Astrocyte (in vitro differentiated cells and primary cell): ENCODE measurements around the gene TEAD1. TPM values are rescaled to one million over a fixed set of nuclear protein-coding genes. Genes with fewer than 3 reads are reported as not detected.

Source experiments
- DNase-seq: peaks from one replicate; pipeline ENCODE4 v3.0.0-alpha.2; 2010; ENCODE audit warnings: low read depth
- FAIRE-seq: peaks from 2 replicates; lab custom pipeline; 2011; peaks lifted over from hg19 to GRCh38; lab: Jason Lieb, UNC
- H2AFZ ChIP-seq: 2 replicates; pipeline ENCODE4 v1.6.0; 2012; ENCODE audit warnings: low read depth, low read length, inconsistent platforms
- H3K27ac ChIP-seq: 2 replicates; pipeline ENCODE4 v1.5.1; 2011; ENCODE audit warnings: low read depth, low read length, inconsistent platforms
- H3K27me3 ChIP-seq: 2 replicates; pipeline ENCODE4 v1.6.0; 2011; ENCODE audit warnings: low read length, inconsistent platforms; ENCODE audit not compliant: insufficient read depth
- H3K36me3 ChIP-seq: 2 replicates; pipeline ENCODE4 v1.5.1; 2011; ENCODE audit warnings: low read length, inconsistent platforms; ENCODE audit not compliant: insufficient read depth
- H3K4me1 ChIP-seq: 2 replicates; pipeline ENCODE4 v1.5.1; 2011; ENCODE audit warnings: low read length, inconsistent platforms; ENCODE audit not compliant: insufficient read depth
- H3K4me2 ChIP-seq: 2 replicates; pipeline ENCODE4 v1.6.0; 2012; ENCODE audit warnings: low read length, inconsistent platforms
- H3K4me3 ChIP-seq: 2 replicates; pipeline ENCODE4 v1.5.1; 2011; ENCODE audit warnings: low read depth, mild to moderate bottlenecking, low read length, inconsistent platforms; ENCODE audit not compliant: insufficient read depth
- H3K79me2 ChIP-seq: 2 replicates; pipeline ENCODE4 v1.6.0; 2012; ENCODE audit warnings: mild to moderate bottlenecking, low read length, inconsistent platforms; ENCODE audit not compliant: insufficient read depth
- H3K9ac ChIP-seq: 2 replicates; pipeline ENCODE4 v1.6.0; 2012; ENCODE audit warnings: mild to moderate bottlenecking, low read length, inconsistent platforms
- H3K9me3 ChIP-seq: 2 replicates; pipeline ENCODE4 v1.5.1; 2012; ENCODE audit warnings: low read depth, mild to moderate bottlenecking, low read length, inconsistent platforms; ENCODE audit not compliant: insufficient read depth
- H4K20me1 ChIP-seq: 2 replicates; pipeline ENCODE4 v1.6.0; 2012; ENCODE audit warnings: low read length, inconsistent platforms; ENCODE audit not compliant: insufficient read depth
- H3K27ac Mint-ChIP-seq: one replicate; pipeline ENCODE4 v1.8.0; 2021; ENCODE audit warnings: mild to moderate bottlenecking, mixed read lengths; ENCODE audit not compliant: unreplicated experiment
- H3K27me3 Mint-ChIP-seq: one replicate; pipeline ENCODE4 v1.8.0; 2021; ENCODE audit warnings: low read depth, mixed read lengths; ENCODE audit not compliant: unreplicated experiment
- H3K36me3 Mint-ChIP-seq: one replicate; pipeline ENCODE4 v1.8.0; 2021; ENCODE audit warnings: low read depth, mixed read lengths; ENCODE audit not compliant: unreplicated experiment
- H3K4me1 Mint-ChIP-seq: one replicate; pipeline ENCODE4 v1.8.0; 2021; ENCODE audit warnings: low read depth, mixed read lengths; ENCODE audit not compliant: unreplicated experiment
- H3K4me3 Mint-ChIP-seq: one replicate; pipeline ENCODE4 v1.8.0; 2021; ENCODE audit warnings: mild to moderate bottlenecking, moderate library complexity, mixed read lengths; ENCODE audit not compliant: unreplicated experiment
- H3K9me3 Mint-ChIP-seq: one replicate; pipeline ENCODE4 v1.8.0; 2021; ENCODE audit warnings: mild to moderate bottlenecking, mixed read lengths; ENCODE audit not compliant: unreplicated experiment
- CTCF ChIP-seq: IDR thresholded peaks from 2 replicates; pipeline ENCODE4 v1.5.1; 2011; ENCODE audit warnings: low read depth, mild to moderate bottlenecking, inconsistent platforms, low read length, moderate library complexity; ENCODE audit not compliant: insufficient read depth
- EZH2 ChIP-seq: IDR thresholded peaks from 2 replicates; pipeline ENCODE4 v1.6.1; 2012; ENCODE audit warnings: mild to moderate bottlenecking, low read length, inconsistent platforms; ENCODE audit not compliant: insufficient read depth
- total RNA-seq: library from RNA; stranded (reverse); gene quantifications from 2 replicates; pipeline ENCODE4 v1.2.1, GENCODE V29; 2021

TEAD1 gene
- total RNA-seq, 1 donor from 2014 or later: 149 TPM

- FAIRE-seq: no peak
- peaks cover 5% of the 10 kb centered on the region for H4K20me1 ChIP-seq
- H2AFZ ChIP-seq: no peak overlapping the region
- no peak overlapping the region for H3K27ac Mint-ChIP-seq
- no peaks in the 10 kb centered on the region for H3K4me1 Mint-ChIP-seq
- H3K27me3 ChIP-seq: no peaks in the 10 kb centered on the region
- H3K4me1 ChIP-seq: no peaks in the 10 kb centered on the region
- H3K36me3 ChIP-seq: no peaks in the 10 kb centered on the region
- H3K9me3 Mint-ChIP-seq: peaks cover 9% of the 10 kb centered on the region
- H3K4me2 ChIP-seq: no peak overlapping the region
- H3K27me3 Mint-ChIP-seq: no peaks in the 10 kb centered on the region
- no peak for DNase-seq
- H3K36me3 Mint-ChIP-seq: no peaks in the 10 kb centered on the region
- no peaks in the 10 kb centered on the region for H3K9me3 ChIP-seq
- peaks cover 14% of the 10 kb centered on the region for H3K79me2 ChIP-seq
- no peak for TF ChIP-seq EZH2
- TF ChIP-seq CTCF: no peak
- H3K4me3 ChIP-seq: no peak overlapping the region
- H3K27ac ChIP-seq: no peak overlapping the region
- H3K4me3 Mint-ChIP-seq: no peak overlapping the region
- no peak overlapping the region for H3K9ac ChIP-seq
Observed at GRCh38 chr11:12671370-12671769, 2.9 kb upstream of the TEAD1 start.

GRCh38 chr11:12673601-12673923 lies 659 bp upstream of the TEAD1 start:
- FAIRE-seq: no peak
- no peaks in the 10 kb centered on the region for H3K36me3 Mint-ChIP-seq
- H3K27ac Mint-ChIP-seq: peak overlapping the region; percentile 84
- Histone ChIP-seq H3K4me2 (peak overlapping the region; percentile 84), H3K27me3 (no peaks in the 10 kb centered on the region), H3K9ac (peak overlapping the region; percentile 91), H2AFZ (peak overlapping the region; percentile 80), H3K36me3 (no peaks in the 10 kb centered on the region), H3K4me3 (peak overlapping the region; percentile 83), H3K4me1 (peaks cover 9% of the 10 kb centered on the region), H4K20me1 (peaks cover 18% of the 10 kb centered on the region), H3K79me2 (peaks cover 36% of the 10 kb centered on the region), H3K27ac (peak overlapping the region; percentile 85), H3K9me3 (no peaks in the 10 kb centered on the region)
- peaks cover 10% of the 10 kb centered on the region for H3K4me1 Mint-ChIP-seq
- H3K27me3 Mint-ChIP-seq: no peaks in the 10 kb centered on the region
- peak; percentile 36 for DNase-seq
- H3K4me3 Mint-ChIP-seq: peak overlapping the region; percentile 81
- H3K9me3 Mint-ChIP-seq: peaks cover 3% of the 10 kb centered on the region
- TF ChIP-seq CTCF (no peak), EZH2 (no peak)

GRCh38 chr11:12674571-12674935 lies 332 bp downstream of the TEAD1 start:
- H2AFZ ChIP-seq: no peak overlapping the region
- TF ChIP-seq CTCF (no peak), EZH2 (no peak)
- H3K4me1 Mint-ChIP-seq: peaks cover 20% of the 10 kb centered on the region
- peaks cover 27% of the 10 kb centered on the region for H4K20me1 ChIP-seq
- H3K36me3 ChIP-seq: no peaks in the 10 kb centered on the region
- H3K4me3 Mint-ChIP-seq: no peak overlapping the region
- H3K9ac ChIP-seq: peak overlapping the region; percentile 94
- FAIRE-seq: no peak
- peaks cover 19% of the 10 kb centered on the region for H3K4me1 ChIP-seq
- peak overlapping the region; percentile 50 for H3K4me3 ChIP-seq
- DNase-seq: no peak
- H3K9me3 Mint-ChIP-seq: no peaks in the 10 kb centered on the region
- H3K27ac Mint-ChIP-seq: no peak overlapping the region
- peak overlapping the region; percentile 78 for H3K27ac ChIP-seq
- no peaks in the 10 kb centered on the region for H3K27me3 ChIP-seq
- H3K9me3 ChIP-seq: no peaks in the 10 kb centered on the region
- no peaks in the 10 kb centered on the region for H3K36me3 Mint-ChIP-seq
- H3K4me2 ChIP-seq: peak overlapping the region; percentile 60
- peaks cover 46% of the 10 kb centered on the region for H3K79me2 ChIP-seq
- no peaks in the 10 kb centered on the region for H3K27me3 Mint-ChIP-seq
